KMS-11 (cell line): ENCODE results near the gene CHST12.

Experiments
- H2AFZ ChIP-seq: fragments of 200-600 bp; sonication (generic); 2 replicates; pipeline ENCODE4 v1.6.1; 2016; ENCODE audit warnings: antibody characterized with exemption, mixed run types, low read depth
- H3K27ac ChIP-seq: fragments of 200-600 bp; sonication (generic); 2 replicates; pipeline ENCODE4 v1.6.1; 2016; ENCODE audit warnings: mild to moderate bottlenecking, mixed run types
- H3K27me3 ChIP-seq: fragments of 200-600 bp; sonication (generic); 2 replicates; pipeline ENCODE4 v1.6.1; 2017; ENCODE audit warnings: mild to moderate bottlenecking, low read depth, mixed run types, moderate library complexity; ENCODE audit not compliant: insufficient read depth
- H3K36me3 ChIP-seq: fragments of 200-600 bp; sonication (generic); 2 replicates; pipeline ENCODE4 v1.6.1; 2017; ENCODE audit warnings: mild to moderate bottlenecking, mixed run types; ENCODE audit not compliant: insufficient read depth
- H3K4me1 ChIP-seq: fragments of 200-600 bp; sonication (generic); 2 replicates; pipeline ENCODE4 v1.6.1; 2016; ENCODE audit warnings: mild to moderate bottlenecking, low read depth, mixed run types; ENCODE audit not compliant: poor library complexity, severe bottlenecking
- H3K4me2 ChIP-seq: fragments of 200-600 bp; sonication (generic); 2 replicates; pipeline ENCODE4 v1.7.0; 2016; ENCODE audit warnings: mild to moderate bottlenecking, mixed run types
- H3K4me3 ChIP-seq: fragments of 200-600 bp; sonication (generic); IDR thresholded peaks from 2 replicates; pipeline ENCODE4 v1.6.1; 2017; ENCODE audit warnings: low read depth, low read length, mixed read lengths; ENCODE audit not compliant: insufficient read depth
- H3K79me2 ChIP-seq: fragments of 200-600 bp; sonication (generic); 2 replicates; pipeline ENCODE4 v1.6.1; 2016; ENCODE audit warnings: low read depth, mixed run types; ENCODE audit not compliant: insufficient read depth
- H3K9ac ChIP-seq: fragments of 200-600 bp; sonication (generic); 2 replicates; pipeline ENCODE4 v1.6.1; 2016; ENCODE audit warnings: mild to moderate bottlenecking, mixed run types
- H4K20me1 ChIP-seq: fragments of 200-600 bp; sonication (generic); 2 replicates; pipeline ENCODE4 v1.6.1; 2016; ENCODE audit warnings: mild to moderate bottlenecking, mixed run types; ENCODE audit not compliant: insufficient read depth
- CTCF ChIP-seq: fragments of 200-600 bp; sonication (generic); conservative IDR thresholded peaks from 2 replicates; pipeline ENCODE4 v1.6.1; 2017; ENCODE audit warnings: low read depth, mild to moderate bottlenecking, antibody characterized with exemption, low read length, moderate library complexity, mixed read lengths

The CHST12 gene

DNA sequence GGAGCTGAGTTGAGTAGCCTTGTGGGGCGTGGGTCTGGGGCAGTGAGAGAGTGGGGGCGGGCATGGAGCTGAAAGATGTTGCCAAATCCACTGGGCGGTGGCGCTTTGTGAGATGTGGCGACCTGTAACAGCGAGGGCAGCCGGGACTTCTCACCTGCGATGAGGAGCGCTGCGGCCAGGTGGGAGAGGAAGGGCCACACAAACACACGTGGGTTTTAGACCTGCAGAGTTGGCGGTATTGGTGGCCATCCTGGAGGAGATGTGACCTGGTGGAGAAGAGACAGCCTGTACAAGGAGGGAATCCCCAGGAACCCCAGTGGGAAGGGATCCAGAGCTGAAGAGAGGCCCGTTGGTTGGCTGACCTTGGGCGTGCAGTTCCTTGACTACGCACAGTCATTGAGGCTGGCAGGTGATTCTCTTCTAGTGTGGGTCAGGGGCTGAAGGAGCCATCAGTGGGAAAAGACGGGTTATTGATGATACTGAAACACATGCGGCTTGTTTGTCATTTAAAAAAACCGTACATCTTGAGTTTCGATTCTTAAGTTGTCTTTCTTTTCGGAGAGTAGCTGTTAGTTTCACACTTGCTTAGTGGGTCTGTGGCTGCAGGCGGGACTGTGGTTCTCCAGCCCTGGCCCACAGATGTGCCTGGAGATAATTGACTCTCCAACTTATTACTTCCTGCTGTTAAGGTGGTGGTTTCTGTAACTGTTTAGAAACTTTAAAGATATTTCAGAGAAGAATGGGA lies 2.4 kb downstream of the CHST12 start:
- Histone ChIP-seq H3K4me2 (peak overlapping the region; percentile 65), H4K20me1 (no peaks in the 10 kb centered on the region), H3K27me3 (no peaks in the 10 kb centered on the region), H3K4me3 (no peak overlapping the region), H3K27ac (peak overlapping the region; percentile 81), H3K4me1 (peaks cover 71% of the 10 kb centered on the region), H3K36me3 (no peaks in the 10 kb centered on the region), H2AFZ (no peak overlapping the region; the same call in 1 of the 2 replicates), H3K79me2 (peaks cover 50% of the 10 kb centered on the region), H3K9ac (peak overlapping the region; percentile 39; the same call in 1 of the 2 replicates)
- no peak for TF ChIP-seq CTCF

DNA sequence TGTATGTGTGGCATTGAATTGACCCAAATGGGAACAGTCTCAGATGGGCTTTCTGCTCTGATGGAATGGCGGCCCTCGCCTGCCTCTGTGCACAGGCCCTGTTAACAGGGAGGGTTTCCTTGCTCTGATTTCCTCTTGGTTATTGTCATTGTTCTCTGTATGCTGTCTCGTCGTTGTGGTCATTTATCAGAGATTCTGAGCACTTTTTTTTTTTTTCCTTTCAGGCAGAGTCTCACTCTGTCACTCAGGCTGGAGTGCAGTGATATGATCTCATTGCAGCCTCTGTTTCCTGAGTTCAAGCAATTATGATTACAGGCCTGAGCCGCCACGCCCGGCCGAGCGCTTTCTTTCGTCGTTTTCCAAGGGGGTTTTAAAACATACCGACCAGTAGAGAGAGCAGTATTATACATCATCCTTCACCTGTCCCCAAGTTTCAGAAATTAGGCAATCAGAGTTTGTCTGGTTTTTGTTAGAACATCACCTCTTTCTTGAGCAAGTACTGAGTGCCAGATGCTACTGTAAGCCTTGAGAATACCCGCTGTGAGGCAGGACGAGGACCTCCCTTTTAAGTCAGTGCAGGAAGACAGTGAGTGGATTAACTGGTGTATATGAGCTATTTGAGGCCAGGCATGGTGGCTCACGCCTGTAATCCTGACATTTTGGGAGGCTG lies 6.5 kb downstream of the CHST12 start:
- no peak overlapping the region for H2AFZ ChIP-seq
- peaks cover 78% of the 10 kb centered on the region for H3K79me2 ChIP-seq
- no peak overlapping the region for H3K4me3 ChIP-seq
- H3K36me3 ChIP-seq = no peaks in the 10 kb centered on the region
- no peaks in the 10 kb centered on the region; the same call in 1 of the 2 replicates for H4K20me1 ChIP-seq
- no peak overlapping the region for H3K9ac ChIP-seq
- TF ChIP-seq CTCF = no peak
- H3K27me3 ChIP-seq = no peaks in the 10 kb centered on the region
- peaks cover 58% of the 10 kb centered on the region for H3K4me1 ChIP-seq
- no peak overlapping the region for H3K27ac ChIP-seq
- no peak overlapping the region for H3K4me2 ChIP-seq

GRCh38 chr7:2411049-2411448 lies 7.6 kb downstream of the CHST12 start:
- Histone ChIP-seq H3K27ac (no peak overlapping the region), H3K4me3 (no peak overlapping the region), H3K27me3 (no peaks in the 10 kb centered on the region), H3K79me2 (peaks cover 86% of the 10 kb centered on the region), H3K4me2 (no peak overlapping the region), H2AFZ (no peak overlapping the region), H4K20me1 (no peaks in the 10 kb centered on the region; the same call in 1 of the 2 replicates), H3K9ac (no peak overlapping the region), H3K36me3 (no peaks in the 10 kb centered on the region), H3K4me1 (peaks cover 49% of the 10 kb centered on the region)
- TF ChIP-seq CTCF = no peak

- H3K9ac ChIP-seq = no peak overlapping the region
- no peak overlapping the region for H3K4me3 ChIP-seq
- H3K36me3 ChIP-seq = no peaks in the 10 kb centered on the region
- no peak for TF ChIP-seq CTCF
- H3K79me2 ChIP-seq = peaks cover 95% of the 10 kb centered on the region
- no peaks in the 10 kb centered on the region for H3K27me3 ChIP-seq
- H3K4me2 ChIP-seq = no peak overlapping the region
- H3K4me1 ChIP-seq = peaks cover 44% of the 10 kb centered on the region
- no peaks in the 10 kb centered on the region; the same call in 1 of the 2 replicates for H4K20me1 ChIP-seq
- no peak overlapping the region for H2AFZ ChIP-seq
- H3K27ac ChIP-seq = no peak overlapping the region
Observed at GRCh38 chr7:2411815-2412586, 8.6 kb downstream of the CHST12 start.
